Loucy (cell line): ENCODE data around the gene POLR2F.

Experiments used
- CTCF ChIP-seq: fragments of 200-600 bp; sonication (generic); conservative IDR thresholded peaks from 2 replicates; pipeline ENCODE4 v1.5.1; 2014; ENCODE audit warnings: mild to moderate bottlenecking, antibody characterized with exemption, low read length
- EZH2phosphoT487 ChIP-seq: fragments of 200-600 bp; IDR thresholded peaks from 2 replicates; pipeline ENCODE4 v1.6.1; 2018; ENCODE audit warnings: antibody characterized with exemption, mild to moderate bottlenecking, moderate library complexity, borderline replicate concordance

- TF ChIP-seq CTCF (no peak), EZH2phosphoT487 (no peak)
Observed at GRCh38 chr22:37930952-37931440, 22.5 kb upstream of the POLR2F start.
